ENCODE measurements around the gene CNTN6.

CNTN6 gene

DNA sequence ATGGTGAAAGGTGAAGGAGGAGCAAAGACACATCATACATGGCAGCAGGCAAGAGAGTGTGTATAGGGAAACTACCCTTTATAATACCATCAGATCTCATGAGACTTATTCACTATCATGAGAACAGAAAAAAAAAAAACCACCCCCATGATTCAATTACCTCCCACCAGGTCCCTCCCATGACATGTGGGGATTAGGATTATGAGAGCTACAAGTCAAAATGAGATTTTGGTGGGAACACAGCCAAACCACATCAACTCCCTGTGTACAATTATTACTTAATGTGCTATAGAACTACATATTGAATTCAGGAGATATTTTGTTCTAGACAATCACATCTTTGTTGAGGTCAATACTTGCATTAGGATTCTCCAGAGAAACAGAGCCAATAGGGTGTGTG lies 313.4 kb downstream of the CNTN6 start:
- POLR2A ChIA-PET = no interaction called here
- no peaks in the 10 kb centered on the region for H3K9me3 ChIP-seq (ENCODE audit: control insufficient read depth, insufficient read depth, low read depth, low read length)
- H3K27ac ChIP-seq (ENCODE audit: extremely low read depth, low read depth, low read length) = no peak overlapping the region
- no peaks in the 10 kb centered on the region for H3K4me1 ChIP-seq (ENCODE audit: control insufficient read depth, insufficient read depth, low read length)
- CTCF ChIA-PET = no interaction called here
- no peak overlapping the region for H3K4me3 ChIP-seq (ENCODE audit: low read depth, low read length)
- H3K36me3 ChIP-seq (ENCODE audit: control insufficient read depth in 2 of 2, insufficient read depth in 1 of 2, low read length in 2 of 2) = no peaks in the 10 kb centered on the region
- TF ChIP-seq, protein P1, sequence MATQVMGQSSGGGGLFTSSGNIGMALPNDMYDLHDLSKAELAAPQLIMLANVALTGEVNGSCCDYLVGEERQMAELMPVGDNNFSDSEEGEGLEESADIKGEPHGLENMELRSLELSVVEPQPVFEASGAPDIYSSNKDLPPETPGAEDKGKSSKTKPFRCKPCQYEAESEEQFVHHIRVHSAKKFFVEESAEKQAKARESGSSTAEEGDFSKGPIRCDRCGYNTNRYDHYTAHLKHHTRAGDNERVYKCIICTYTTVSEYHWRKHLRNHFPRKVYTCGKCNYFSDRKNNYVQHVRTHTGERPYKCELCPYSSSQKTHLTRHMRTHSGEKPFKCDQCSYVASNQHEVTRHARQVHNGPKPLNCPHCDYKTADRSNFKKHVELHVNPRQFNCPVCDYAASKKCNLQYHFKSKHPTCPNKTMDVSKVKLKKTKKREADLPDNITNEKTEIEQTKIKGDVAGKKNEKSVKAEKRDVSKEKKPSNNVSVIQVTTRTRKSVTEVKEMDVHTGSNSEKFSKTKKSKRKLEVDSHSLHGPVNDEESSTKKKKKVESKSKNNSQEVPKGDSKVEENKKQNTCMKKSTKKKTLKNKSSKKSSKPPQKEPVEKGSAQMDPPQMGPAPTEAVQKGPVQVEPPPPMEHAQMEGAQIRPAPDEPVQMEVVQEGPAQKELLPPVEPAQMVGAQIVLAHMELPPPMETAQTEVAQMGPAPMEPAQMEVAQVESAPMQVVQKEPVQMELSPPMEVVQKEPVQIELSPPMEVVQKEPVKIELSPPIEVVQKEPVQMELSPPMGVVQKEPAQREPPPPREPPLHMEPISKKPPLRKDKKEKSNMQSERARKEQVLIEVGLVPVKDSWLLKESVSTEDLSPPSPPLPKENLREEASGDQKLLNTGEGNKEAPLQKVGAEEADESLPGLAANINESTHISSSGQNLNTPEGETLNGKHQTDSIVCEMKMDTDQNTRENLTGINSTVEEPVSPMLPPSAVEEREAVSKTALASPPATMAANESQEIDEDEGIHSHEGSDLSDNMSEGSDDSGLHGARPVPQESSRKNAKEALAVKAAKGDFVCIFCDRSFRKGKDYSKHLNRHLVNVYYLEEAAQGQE (tag by site-specific recombination; IDR thresholded peaks at IDR 0.05) = no peak
- TF ChIP-seq ZNF140 (tag by site-specific recombination; IDR thresholded peaks at IDR 0.05) (no peak), ZNF529 (tag by site-specific recombination; IDR thresholded peaks at IDR 0.05; ENCODE audit: insufficient replicate concordance) (no peak), ZNF747 (tag by site-specific recombination; IDR thresholded peaks at IDR 0.05) (no peak), OSR2 (tag by site-specific recombination; IDR thresholded peaks at IDR 0.05) (no peak), ZBTB17 (tag by site-specific recombination; IDR thresholded peaks at IDR 0.05) (no peak)
- TF ChIP-seq, protein P2, sequence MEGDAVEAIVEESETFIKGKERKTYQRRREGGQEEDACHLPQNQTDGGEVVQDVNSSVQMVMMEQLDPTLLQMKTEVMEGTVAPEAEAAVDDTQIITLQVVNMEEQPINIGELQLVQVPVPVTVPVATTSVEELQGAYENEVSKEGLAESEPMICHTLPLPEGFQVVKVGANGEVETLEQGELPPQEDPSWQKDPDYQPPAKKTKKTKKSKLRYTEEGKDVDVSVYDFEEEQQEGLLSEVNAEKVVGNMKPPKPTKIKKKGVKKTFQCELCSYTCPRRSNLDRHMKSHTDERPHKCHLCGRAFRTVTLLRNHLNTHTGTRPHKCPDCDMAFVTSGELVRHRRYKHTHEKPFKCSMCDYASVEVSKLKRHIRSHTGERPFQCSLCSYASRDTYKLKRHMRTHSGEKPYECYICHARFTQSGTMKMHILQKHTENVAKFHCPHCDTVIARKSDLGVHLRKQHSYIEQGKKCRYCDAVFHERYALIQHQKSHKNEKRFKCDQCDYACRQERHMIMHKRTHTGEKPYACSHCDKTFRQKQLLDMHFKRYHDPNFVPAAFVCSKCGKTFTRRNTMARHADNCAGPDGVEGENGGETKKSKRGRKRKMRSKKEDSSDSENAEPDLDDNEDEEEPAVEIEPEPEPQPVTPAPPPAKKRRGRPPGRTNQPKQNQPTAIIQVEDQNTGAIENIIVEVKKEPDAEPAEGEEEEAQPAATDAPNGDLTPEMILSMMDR (tag by site-specific recombination; IDR thresholded peaks at IDR 0.05) = no peak

DNA sequence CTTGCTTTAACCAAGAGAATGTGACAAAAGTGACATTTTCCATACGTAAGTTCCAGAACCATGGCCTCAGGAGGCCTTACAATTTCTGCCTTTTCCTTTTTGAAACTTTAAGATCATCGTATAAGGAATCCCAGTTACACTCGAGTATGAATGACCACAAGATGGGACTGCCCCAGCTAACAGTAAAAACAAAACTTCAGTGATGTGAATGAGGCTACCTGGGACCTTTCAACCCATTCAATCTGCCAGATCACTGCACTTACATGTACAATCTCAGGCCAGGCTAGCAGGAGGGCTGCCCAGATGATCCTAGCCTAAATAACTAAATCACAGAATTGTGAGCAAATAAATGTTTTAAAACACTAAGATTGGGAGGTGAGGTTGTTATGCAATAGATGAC lies 328.8 kb downstream of the CNTN6 start:
- TF ChIP-seq, protein P3, sequence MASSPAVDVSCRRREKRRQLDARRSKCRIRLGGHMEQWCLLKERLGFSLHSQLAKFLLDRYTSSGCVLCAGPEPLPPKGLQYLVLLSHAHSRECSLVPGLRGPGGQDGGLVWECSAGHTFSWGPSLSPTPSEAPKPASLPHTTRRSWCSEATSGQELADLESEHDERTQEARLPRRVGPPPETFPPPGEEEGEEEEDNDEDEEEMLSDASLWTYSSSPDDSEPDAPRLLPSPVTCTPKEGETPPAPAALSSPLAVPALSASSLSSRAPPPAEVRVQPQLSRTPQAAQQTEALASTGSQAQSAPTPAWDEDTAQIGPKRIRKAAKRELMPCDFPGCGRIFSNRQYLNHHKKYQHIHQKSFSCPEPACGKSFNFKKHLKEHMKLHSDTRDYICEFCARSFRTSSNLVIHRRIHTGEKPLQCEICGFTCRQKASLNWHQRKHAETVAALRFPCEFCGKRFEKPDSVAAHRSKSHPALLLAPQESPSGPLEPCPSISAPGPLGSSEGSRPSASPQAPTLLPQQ (tag by site-specific recombination; IDR thresholded peaks at IDR 0.05) = no peak
- H3K4me3 ChIP-seq (ENCODE audit: low read depth, low read length) = no peak overlapping the region
- H3K27ac ChIP-seq (ENCODE audit: extremely low read depth, low read depth, low read length) = no peak overlapping the region
- POLR2A ChIA-PET = no interaction called here
- CTCF ChIA-PET = interaction anchor here (0.6 kb wide), 1 partner anchor 545 kb away, joined by 4 read pairs; no protein-coding TSS in a partner anchor
- no peaks in the 10 kb centered on the region for H3K9me3 ChIP-seq (ENCODE audit: control insufficient read depth, insufficient read depth, low read depth, low read length)
- no peaks in the 10 kb centered on the region for H3K4me1 ChIP-seq (ENCODE audit: control insufficient read depth, insufficient read depth, low read length)
- H3K36me3 ChIP-seq (ENCODE audit: control insufficient read depth in 2 of 2, insufficient read depth in 1 of 2, low read length in 2 of 2) = no peaks in the 10 kb centered on the region

DNA sequence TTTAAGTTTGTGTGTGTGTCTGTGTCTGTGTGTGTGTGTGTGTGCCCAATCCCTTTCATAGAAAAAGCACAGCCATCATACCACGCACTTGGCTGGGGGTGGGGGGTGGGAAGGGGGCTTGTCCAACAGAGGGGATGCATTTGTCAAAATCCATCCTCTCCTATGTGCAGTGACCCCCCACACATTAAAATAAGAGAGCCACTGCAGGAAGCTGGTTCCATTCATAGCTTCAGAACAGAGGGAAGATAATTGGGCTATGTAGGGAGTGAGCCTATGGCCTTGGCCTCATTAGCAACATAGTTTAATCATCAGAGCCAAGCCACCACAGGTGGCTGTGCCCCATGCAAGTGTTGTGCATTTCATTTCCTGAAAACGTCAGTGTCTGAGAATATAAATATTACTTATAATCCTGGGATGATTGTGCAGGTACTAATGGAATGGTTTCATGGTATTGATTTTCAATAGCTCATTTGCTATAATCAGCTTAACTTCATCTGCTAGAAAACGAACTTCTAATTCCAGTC lies 330.8 kb downstream of the CNTN6 start:
- Histone ChIP-seq H3K9me3 (ENCODE audit: control insufficient read depth, insufficient read depth, low read depth, low read length) (no peaks in the 10 kb centered on the region), H3K4me3 (ENCODE audit: low read depth, low read length) (no peak overlapping the region), H3K4me1 (ENCODE audit: control insufficient read depth, insufficient read depth, low read length) (no peaks in the 10 kb centered on the region), H3K27ac (ENCODE audit: extremely low read depth, low read depth, low read length) (no peak overlapping the region), H3K36me3 (ENCODE audit: control insufficient read depth in 2 of 2, insufficient read depth in 1 of 2, low read length in 2 of 2) (no peaks in the 10 kb centered on the region)
- no peak for TF ChIP-seq ZNF664 (tag by site-specific recombination; IDR thresholded peaks at IDR 0.05)
- TF ChIP-seq GLI2 (tag by site-specific recombination; IDR thresholded peaks at IDR 0.05; ENCODE audit: borderline replicate concordance, low read depth) = no peak
- ChIA-PET CTCF (no interaction called here), POLR2A (no interaction called here)

DNA sequence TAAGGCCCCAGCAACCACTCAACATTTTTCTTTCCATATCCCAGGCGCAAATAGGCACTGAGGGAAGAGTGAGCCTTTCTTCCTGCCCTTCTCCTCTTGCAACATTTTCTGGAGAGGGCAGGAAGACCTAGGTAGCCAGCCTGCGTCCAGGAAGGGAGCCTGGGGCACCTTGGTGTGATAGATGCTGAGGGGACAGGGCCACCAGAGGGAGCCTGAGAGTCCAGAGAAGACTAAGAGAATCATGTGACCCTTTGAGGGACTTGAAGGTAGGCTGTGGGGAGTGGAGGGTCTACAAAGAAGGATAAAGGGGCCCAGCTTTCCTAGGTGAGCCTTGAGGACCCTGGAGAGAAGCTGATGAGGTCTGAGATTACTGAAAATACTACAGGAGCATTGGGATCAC lies 346.6 kb downstream of the CNTN6 start:
- H3K4me1 ChIP-seq (ENCODE audit: control insufficient read depth, insufficient read depth, low read length) = no peaks in the 10 kb centered on the region
- H3K9me3 ChIP-seq (ENCODE audit: control insufficient read depth, insufficient read depth, low read depth, low read length) = no peaks in the 10 kb centered on the region
- no peak overlapping the region for H3K27ac ChIP-seq (ENCODE audit: extremely low read depth, low read depth, low read length)
- ChIA-PET POLR2A (no interaction called here), CTCF (interaction anchor here (0.7 to 0.8 kb wide), 2 partner anchors 12 to 677 kb away, joined by 5 read pairs; no protein-coding TSS in a partner anchor)
- H3K4me3 ChIP-seq (ENCODE audit: low read depth, low read length) = no peak overlapping the region
- TF ChIP-seq ZNF658 (tag by site-specific recombination; IDR thresholded peaks at IDR 0.05) (no peak), ZNF621 (tag by site-specific recombination; IDR thresholded peaks at IDR 0.05) (no peak), ZEB2 (tag by site-specific recombination; IDR thresholded peaks at IDR 0.05) (no peak)
- H3K36me3 ChIP-seq (ENCODE audit: control insufficient read depth in 2 of 2, insufficient read depth in 1 of 2, low read length in 2 of 2) = no peaks in the 10 kb centered on the region

Measured in HEK293 (cell line).